ENCODE results near the gene PPHLN1.

The PPHLN1 gene

GRCh38 chr12:42306297-42306696 lies 19.7 kb upstream of the PPHLN1 start:
- ChIA-PET CTCF (no interaction called here), POLR2A (no interaction called here)
- TF ChIP-seq FOXM1 (IDR thresholded peaks at IDR 0.05; ENCODE audit: borderline replicate concordance) (no peak), ZNF384 (IDR thresholded peaks at IDR 0.05) (no peak), ARNT (IDR thresholded peaks at IDR 0.05) (no peak), SP1 (IDR thresholded peaks at IDR 0.05) (no peak), L3MBTL2 (conservative IDR thresholded peaks at IDR 0.05) (no peak), BHLHE40 (IDR thresholded peaks at IDR 0.05; ENCODE audit: borderline replicate concordance) (no peak), HDGF (IDR thresholded peaks at IDR 0.05; ENCODE audit: borderline replicate concordance) (no peak), SUZ12 (IDR thresholded peaks at IDR 0.05) (no peak), LEF1 (IDR thresholded peaks at IDR 0.05; ENCODE audit: borderline replicate concordance) (no peak), PKNOX1 (IDR thresholded peaks at IDR 0.05) (no peak), NFRKB (IDR thresholded peaks at IDR 0.05) (no peak), ELF4 (IDR thresholded peaks at IDR 0.05) (no peak), FOXK2 (IDR thresholded peaks at IDR 0.05) (no peak), CTBP1 (IDR thresholded peaks at IDR 0.05; ENCODE audit: borderline replicate concordance) (no peak), FOXA1 (IDR thresholded peaks at IDR 0.05) (no peak), TARDBP (IDR thresholded peaks at IDR 0.05) (no peak)
- no peak for DNase-seq (ENCODE audit: extremely low spot score)

DNA sequence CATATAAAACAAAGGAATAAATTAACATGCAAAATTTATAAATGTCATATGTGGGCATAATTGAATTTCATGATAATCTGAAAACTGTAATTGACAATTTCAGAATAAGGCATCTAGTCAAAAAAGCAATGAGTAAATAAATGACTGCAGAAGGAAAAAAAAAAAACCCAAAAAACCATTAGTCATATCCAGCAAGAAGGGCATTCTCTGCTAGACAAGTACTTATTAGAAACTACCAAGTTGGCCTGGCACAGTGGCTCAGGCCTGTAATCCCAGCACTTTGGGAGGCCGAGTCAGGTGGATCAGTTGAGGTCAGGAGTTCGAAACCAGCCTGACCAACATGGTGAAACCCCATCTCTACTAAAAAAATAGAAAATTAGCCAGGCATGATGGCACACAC lies 17.6 kb upstream of the PPHLN1 start:
- DNase-seq (ENCODE audit: extremely low spot score) = no peak
- TF ChIP-seq NFRKB (IDR thresholded peaks at IDR 0.05) = no peak
- TF ChIP-seq SUZ12 (IDR thresholded peaks at IDR 0.05) = no peak
- no peak for TF ChIP-seq ZNF384 (IDR thresholded peaks at IDR 0.05)
- no peak for TF ChIP-seq TARDBP (IDR thresholded peaks at IDR 0.05)
- no peak for TF ChIP-seq BHLHE40 (IDR thresholded peaks at IDR 0.05; ENCODE audit: borderline replicate concordance)
- ChIA-PET POLR2A (no interaction called here), CTCF (no interaction called here)

DNA sequence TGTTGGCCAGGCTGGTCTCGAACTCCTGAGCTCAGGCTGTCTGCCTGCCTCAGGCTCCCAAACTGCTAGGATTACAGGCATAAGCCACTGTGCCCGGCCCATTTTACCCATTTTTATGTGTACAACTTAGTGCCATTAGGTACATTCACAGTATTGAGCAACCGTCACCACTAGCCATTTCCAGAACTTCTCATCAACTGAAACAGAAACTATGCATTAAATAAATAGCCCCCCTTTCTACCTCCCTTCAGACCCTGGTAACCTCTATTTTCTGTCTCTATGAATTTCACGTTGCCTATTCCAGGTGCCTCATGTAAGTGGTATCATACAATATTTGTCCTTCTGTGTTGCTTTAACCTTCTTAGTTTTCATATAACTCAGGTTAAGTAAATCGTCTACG lies 16.0 kb upstream of the PPHLN1 start:
- no peak for TF ChIP-seq ARNT (IDR thresholded peaks at IDR 0.05)
- no peak for TF ChIP-seq ZNF384 (IDR thresholded peaks at IDR 0.05)
- no peak for TF ChIP-seq NFRKB (IDR thresholded peaks at IDR 0.05)
- TF ChIP-seq SP1 (IDR thresholded peaks at IDR 0.05) = no peak
- no peak for TF ChIP-seq ELF4 (IDR thresholded peaks at IDR 0.05)
- TF ChIP-seq FOXM1 (IDR thresholded peaks at IDR 0.05; ENCODE audit: borderline replicate concordance) = no peak
- ChIA-PET POLR2A (no interaction called here), CTCF (no interaction called here)
- no peak for DNase-seq (ENCODE audit: extremely low spot score)

GRCh38 chr12:42315108-42315507 lies 10.9 kb upstream of the PPHLN1 start:
- CTCF ChIA-PET = no interaction called here
- POLR2A ChIA-PET = no interaction called here
- TF ChIP-seq HDGF (IDR thresholded peaks at IDR 0.05; ENCODE audit: borderline replicate concordance) (no peak), CTBP1 (IDR thresholded peaks at IDR 0.05; ENCODE audit: borderline replicate concordance) (no peak), ZNF384 (IDR thresholded peaks at IDR 0.05) (no peak), LEF1 (IDR thresholded peaks at IDR 0.05; ENCODE audit: borderline replicate concordance) (no peak), ARNT (IDR thresholded peaks at IDR 0.05) (no peak), FOXM1 (IDR thresholded peaks at IDR 0.05; ENCODE audit: borderline replicate concordance) (no peak), ELF4 (IDR thresholded peaks at IDR 0.05) (no peak), BHLHE40 (IDR thresholded peaks at IDR 0.05; ENCODE audit: borderline replicate concordance) (no peak), PKNOX1 (IDR thresholded peaks at IDR 0.05) (no peak), FOXK2 (IDR thresholded peaks at IDR 0.05) (no peak), SUZ12 (IDR thresholded peaks at IDR 0.05) (no peak), L3MBTL2 (conservative IDR thresholded peaks at IDR 0.05) (no peak), SP1 (IDR thresholded peaks at IDR 0.05) (no peak), FOXA1 (IDR thresholded peaks at IDR 0.05) (no peak)
- no peak for DNase-seq (ENCODE audit: extremely low spot score)

GRCh38 chr12:42320796-42321195 lies 5.2 kb upstream of the PPHLN1 start:
- ChIA-PET POLR2A (no interaction called here), CTCF (no interaction called here)
- no peak for DNase-seq (ENCODE audit: extremely low spot score)
- TF ChIP-seq SUZ12 (IDR thresholded peaks at IDR 0.05) (no peak), TARDBP (IDR thresholded peaks at IDR 0.05) (no peak), FOXM1 (IDR thresholded peaks at IDR 0.05; ENCODE audit: borderline replicate concordance) (no peak), L3MBTL2 (conservative IDR thresholded peaks at IDR 0.05) (no peak), PKNOX1 (IDR thresholded peaks at IDR 0.05) (no peak), HDGF (IDR thresholded peaks at IDR 0.05; ENCODE audit: borderline replicate concordance) (no peak), ZNF384 (IDR thresholded peaks at IDR 0.05) (no peak)

- CTCF ChIA-PET = no interaction called here
- POLR2A ChIA-PET = no interaction called here
- no peak for DNase-seq (ENCODE audit: extremely low spot score)
- TF ChIP-seq PKNOX1 (IDR thresholded peaks at IDR 0.05) = no peak
- TF ChIP-seq ELF4 (IDR thresholded peaks at IDR 0.05) = no peak
- TF ChIP-seq ARNT (IDR thresholded peaks at IDR 0.05) = no peak
- no peak for TF ChIP-seq FOXK2 (IDR thresholded peaks at IDR 0.05)
- TF ChIP-seq FOXA1 (IDR thresholded peaks at IDR 0.05) = no peak
- no peak for TF ChIP-seq HDGF (IDR thresholded peaks at IDR 0.05; ENCODE audit: borderline replicate concordance)
- no peak for TF ChIP-seq SP1 (IDR thresholded peaks at IDR 0.05)
- TF ChIP-seq NFRKB (IDR thresholded peaks at IDR 0.05) = no peak
- no peak for TF ChIP-seq ZNF384 (IDR thresholded peaks at IDR 0.05)
- TF ChIP-seq L3MBTL2 (conservative IDR thresholded peaks at IDR 0.05) = no peak
These were observed 3.4 kb upstream of the PPHLN1 start for GRCh38 chr12:42322567-42322966.
